Esophagus (tissue), 2 donors: ENCODE results near the gene FUT4. TPM values are rescaled to one million over a fixed set of nuclear protein-coding genes. Genes with fewer than 3 reads are reported as not detected.

Experiments used
- H3K27ac ChIP-seq, 2 donors: one replicate each; pipeline ENCODE4 v1.5.1; 2013; ENCODE audit warnings: low read depth in 2 of 2, mild to moderate bottlenecking in 2 of 2, inconsistent platforms in 1 of 2, low read length in 1 of 2, moderate library complexity in 1 of 2
- H3K27me3 ChIP-seq, 2 donors: one replicate each; pipeline ENCODE4 v1.6.1; 2013; ENCODE audit warnings: low read length in 2 of 2, control low read depth in 1 of 2, mild to moderate bottlenecking in 1 of 2; ENCODE audit not compliant: insufficient read depth in 2 of 2, control insufficient read depth in 1 of 2
- H3K36me3 ChIP-seq, 2 donors: one replicate each; pipeline ENCODE4 v1.6.1; 2013; ENCODE audit warnings: low read length in 1 of 2; ENCODE audit not compliant: control insufficient read depth in 2 of 2, insufficient read depth in 2 of 2
- H3K4me1 ChIP-seq, 2 donors: one replicate each; pipeline ENCODE4 v1.6.1; 2013; ENCODE audit warnings: low read length in 1 of 2; ENCODE audit not compliant: control insufficient read depth in 2 of 2, insufficient read depth in 2 of 2
- H3K4me3 ChIP-seq, 2 donors: one replicate each; pipeline ENCODE4 v1.5.1; 2013; ENCODE audit warnings: low read length in 2 of 2, mild to moderate bottlenecking in 2 of 2, low read depth in 1 of 2, moderate library complexity in 1 of 2
- H3K9me3 ChIP-seq, 2 donors: one replicate each; pipeline ENCODE4 v1.6.1; 2013; ENCODE audit warnings: mild to moderate bottlenecking in 2 of 2, low read depth in 1 of 2, low read length in 1 of 2, moderate library complexity in 1 of 2; ENCODE audit not compliant: control insufficient read depth in 2 of 2, insufficient read depth in 1 of 2
- WGBS, 2 donors: extraction: QIAGEN DNeasy Blood & Tissue Kit; methylation state at CpG; one replicate each; pipeline ENCODE4 v1.1.7; 2013; 5-methylcytosine and 5-hydroxymethylcytosine counted together
- polyA plus RNA-seq, 2 donors: library from polyadenylated mRNA; stranded (reverse); fragments of 200-250 nt; gene quantifications; one replicate each; pipeline ENCODE4 v1.2.3, GENCODE V29; 2013
- donor health status: healthy with polysubstance abuse.
- donor health status: Bipolar disorder and iron deficiency.

Gene FUT4
- polyA plus RNA-seq, 2 donors = 0.61 to 0.75 TPM

GRCh38 chr11:94590352-94591041 is 46.8 kb downstream of the FUT4 start:
- Histone ChIP-seq H3K36me3 (no peaks in the 10 kb centered on the region), H3K27ac (no peak overlapping the region)
- 64 to 72% methylated on average over 6 of the region's 6 CpGs for WGBS, 2 donors

GRCh38 chr11:94593030-94593429 is 49.3 kb downstream of the FUT4 start:
- H3K9me3 ChIP-seq = no peaks in the 10 kb centered on the region
- no peaks in the 10 kb centered on the region for H3K36me3 ChIP-seq
- 74 to 75% methylated on average over 2 of the region's 2 CpGs for WGBS, 2 donors
- no peaks in the 10 kb centered on the region for H3K27me3 ChIP-seq
- no peaks in the 10 kb centered on the region for H3K4me1 ChIP-seq
- H3K4me3 ChIP-seq = no peak overlapping the region
- no peak overlapping the region for H3K27ac ChIP-seq

More at GRCh38 chr11:94590352-94591041, 46.8 kb downstream of the FUT4 start:
- H3K9me3 ChIP-seq = no peaks in the 10 kb centered on the region
- no peaks in the 10 kb centered on the region for H3K4me1 ChIP-seq
- H3K27me3 ChIP-seq = no peaks in the 10 kb centered on the region
- H3K4me3 ChIP-seq = no peak overlapping the region

DNA sequence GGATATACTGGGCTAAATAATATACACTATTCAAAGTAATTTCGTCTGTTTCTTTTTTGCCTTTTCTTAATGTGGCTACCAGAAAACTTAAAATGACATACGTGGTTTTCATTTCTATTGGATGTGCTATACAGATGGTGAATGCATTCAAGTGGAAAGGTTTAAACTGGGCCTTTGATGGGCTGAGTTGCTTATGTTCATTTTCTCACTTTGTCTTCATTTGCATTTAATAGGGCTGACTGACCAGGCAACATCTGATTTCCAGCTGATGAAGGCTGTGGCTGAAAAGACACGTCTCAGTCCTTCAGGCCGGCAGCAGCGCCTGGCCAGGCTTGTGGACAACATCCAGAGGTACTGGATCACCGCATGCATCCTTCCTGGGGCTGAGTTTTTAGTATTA is 51.4 kb downstream of the FUT4 start:
- Histone ChIP-seq H3K36me3 (peaks cover 0 to 3% of the 10 kb centered on the region in 2 donors), H3K4me3 (no peak overlapping the region), H3K27me3 (no peaks in the 10 kb centered on the region), H3K9me3 (no peaks in the 10 kb centered on the region), H3K4me1 (no peaks in the 10 kb centered on the region), H3K27ac (no peak overlapping the region)
- WGBS, 2 donors = 91 to 92% methylated on average over 6 of the region's 6 CpGs

- peaks cover 0 to 3% of the 10 kb centered on the region in 2 donors for H3K36me3 ChIP-seq
- no peaks in the 10 kb centered on the region for H3K9me3 ChIP-seq
- no peak overlapping the region for H3K4me3 ChIP-seq
- no peak overlapping the region for H3K27ac ChIP-seq
- no peaks in the 10 kb centered on the region for H3K27me3 ChIP-seq
- 61 to 81% methylated on average over 2 of the region's 2 CpGs for WGBS, 2 donors
- H3K4me1 ChIP-seq = no peaks in the 10 kb centered on the region
Measured at GRCh38 chr11:94597896-94598295, 54.2 kb downstream of the FUT4 start.

Other genes starting within 250 kb of the FUT4 start
- not detected for gene IZUMO1R, start 239.3 kb upstream of the FUT4 start, polyA plus RNA-seq
- gene GPR83, start 142.5 kb upstream of the FUT4 start, polyA plus RNA-seq = under 1 TPM; 0.01 to 0.06 TPM
- 1 to 10 TPM; 4.4 to 5.2 TPM for gene MRE11, start 50.1 kb upstream of the FUT4 start, polyA plus RNA-seq
- 10 to 100 TPM; 11.5 to 14.6 TPM for gene ANKRD49, start 49.9 kb upstream of the FUT4 start, polyA plus RNA-seq
- not detected for gene C11orf97, start 31.5 kb upstream of the FUT4 start, polyA plus RNA-seq
- 1 to 10 TPM in 1 of 2 donors, under 1 TPM in 1; 0.88 to 1.8 TPM for gene PIWIL4, start 23.4 kb downstream of the FUT4 start, polyA plus RNA-seq
- gene AMOTL1, start 224.4 kb downstream of the FUT4 start, polyA plus RNA-seq = 10 to 100 TPM; 11.3 to 15.4 TPM